22Rv1 (cell line): ENCODE measurements around the gene KIF1A.

Experiments
- H3K27ac ChIP-seq: fragments of 450-650 bp; 2 replicates; pipeline ENCODE4 v1.5.1; 2017
- ZFX ChIP-seq: fragments of 450-650 bp; IDR thresholded peaks from 2 replicates; pipeline ENCODE4 v1.6.1; 2017; ENCODE audit warnings: antibody characterized with exemption, borderline replicate concordance
- TF ChIP-seq, protein P1 (sequence below): fragments of 450-650 bp; IDR thresholded peaks from 2 replicates; pipeline ENCODE4 v1.5.1; 2017; ENCODE audit warnings: mild to moderate bottlenecking

KIF1A gene

GRCh38 chr2:240712121-240712520 is 107.9 kb downstream of the KIF1A start:
- no peak overlapping the region for H3K27ac ChIP-seq

GRCh38 chr2:240711701-240712100 is 108.3 kb downstream of the KIF1A start:
- no peak overlapping the region for H3K27ac ChIP-seq
- TF ChIP-seq, protein P1, sequence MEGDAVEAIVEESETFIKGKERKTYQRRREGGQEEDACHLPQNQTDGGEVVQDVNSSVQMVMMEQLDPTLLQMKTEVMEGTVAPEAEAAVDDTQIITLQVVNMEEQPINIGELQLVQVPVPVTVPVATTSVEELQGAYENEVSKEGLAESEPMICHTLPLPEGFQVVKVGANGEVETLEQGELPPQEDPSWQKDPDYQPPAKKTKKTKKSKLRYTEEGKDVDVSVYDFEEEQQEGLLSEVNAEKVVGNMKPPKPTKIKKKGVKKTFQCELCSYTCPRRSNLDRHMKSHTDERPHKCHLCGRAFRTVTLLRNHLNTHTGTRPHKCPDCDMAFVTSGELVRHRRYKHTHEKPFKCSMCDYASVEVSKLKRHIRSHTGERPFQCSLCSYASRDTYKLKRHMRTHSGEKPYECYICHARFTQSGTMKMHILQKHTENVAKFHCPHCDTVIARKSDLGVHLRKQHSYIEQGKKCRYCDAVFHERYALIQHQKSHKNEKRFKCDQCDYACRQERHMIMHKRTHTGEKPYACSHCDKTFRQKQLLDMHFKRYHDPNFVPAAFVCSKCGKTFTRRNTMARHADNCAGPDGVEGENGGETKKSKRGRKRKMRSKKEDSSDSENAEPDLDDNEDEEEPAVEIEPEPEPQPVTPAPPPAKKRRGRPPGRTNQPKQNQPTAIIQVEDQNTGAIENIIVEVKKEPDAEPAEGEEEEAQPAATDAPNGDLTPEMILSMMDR, result no peak
- TF ChIP-seq ZFX, result no peak

More at GRCh38 chr2:240712121-240712520, 107.9 kb downstream of the KIF1A start:
- TF ChIP-seq ZFX, result no peak
- TF ChIP-seq, protein P1, result no peak

- no peak overlapping the region for H3K27ac ChIP-seq
- no peak for TF ChIP-seq ZFX
- TF ChIP-seq, protein P1, result no peak
These were observed 108.7 kb downstream of the KIF1A start for GRCh38 chr2:240711296-240711695.

DNA sequence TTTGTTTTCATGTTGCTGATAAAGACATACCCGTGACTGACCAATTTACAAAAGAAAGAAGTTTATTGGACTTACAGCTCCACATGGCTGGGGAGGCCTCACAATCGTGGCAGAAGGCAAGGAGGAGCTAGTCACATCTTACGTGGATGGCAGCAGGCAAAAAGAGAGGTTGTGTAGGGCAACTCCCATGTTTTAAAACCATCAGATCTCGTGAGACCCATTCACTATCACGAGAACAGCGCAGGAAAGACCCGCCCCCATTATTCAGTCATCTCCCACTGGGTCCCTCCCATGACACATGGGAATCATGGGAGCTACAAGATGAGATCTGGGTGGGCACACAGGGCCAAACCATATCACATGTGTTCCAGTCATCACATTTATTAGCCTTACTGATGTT is 111.6 kb downstream of the KIF1A start:
- TF ChIP-seq, protein P1, result no peak
- no peak for TF ChIP-seq ZFX
- no peak overlapping the region for H3K27ac ChIP-seq

- no peak for TF ChIP-seq ZFX
- TF ChIP-seq, protein P1, result no peak
- H3K27ac ChIP-seq, result no peak overlapping the region
These were observed 112.2 kb downstream of the KIF1A start for GRCh38 chr2:240707821-240708220.

- H3K27ac ChIP-seq, result no peak overlapping the region
- TF ChIP-seq ZFX, result no peak
- TF ChIP-seq, protein P1, result no peak
These were observed 112.8 kb downstream of the KIF1A start for GRCh38 chr2:240707043-240707756.

DNA sequence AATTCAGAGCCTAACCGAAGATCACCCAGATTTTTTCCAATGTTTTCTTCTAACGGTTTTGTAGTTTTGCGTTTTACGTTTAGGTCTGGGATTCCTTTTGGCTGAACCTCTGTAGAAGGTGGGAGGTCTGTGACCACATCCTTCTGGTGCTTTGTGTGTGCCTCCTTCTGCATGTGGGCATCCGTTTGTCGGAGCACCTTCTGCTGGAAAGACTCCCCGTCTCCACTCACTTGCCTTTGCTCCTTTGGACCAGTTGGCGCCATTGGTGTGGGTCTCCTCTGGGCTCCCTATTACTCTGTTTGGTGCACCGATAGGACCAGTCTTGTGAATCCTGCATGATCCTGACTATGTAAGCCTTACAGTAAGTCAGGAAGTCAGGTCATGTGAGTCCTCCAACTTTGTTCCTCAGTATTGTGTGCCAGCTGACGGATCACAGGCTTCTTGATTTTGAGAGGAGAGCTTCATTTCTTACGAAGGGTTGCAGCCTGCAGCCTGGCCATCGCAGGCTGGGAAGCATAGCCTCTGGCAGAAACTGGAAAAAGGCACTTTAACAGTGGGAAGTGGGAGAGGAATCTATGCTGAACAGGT is 114.7 kb downstream of the KIF1A start:
- H3K27ac ChIP-seq, result no peak overlapping the region
- TF ChIP-seq, protein P1, result no peak
- TF ChIP-seq ZFX, result no peak
